Measurements from ENCODE around the gene GALNT1. TPM values are rescaled to one million over a fixed set of nuclear protein-coding genes. Genes with fewer than 3 reads are reported as not detected.

GALNT1 gene
- total RNA-seq, 4 donors from 2014 or later, result 38.7 to 52.1 (median 46.8) TPM

DNA sequence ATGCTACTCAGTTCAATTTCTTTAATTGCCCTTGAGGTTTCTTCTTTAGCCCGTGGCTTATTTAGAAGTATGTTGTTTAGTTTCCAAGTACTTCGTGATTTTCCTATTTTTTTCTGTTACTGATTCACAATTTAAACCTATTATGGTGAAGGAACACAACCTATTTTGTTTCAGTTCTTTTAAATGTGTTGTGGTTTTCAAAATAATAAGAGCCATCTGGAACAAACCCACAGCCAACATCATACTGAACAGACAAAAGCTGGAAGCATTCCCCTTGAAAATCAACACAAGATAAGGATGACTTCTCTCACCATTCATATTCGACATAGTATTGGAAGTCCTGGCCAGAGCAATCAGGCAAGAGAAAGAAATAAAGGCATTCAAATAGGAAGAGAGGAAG, 155.2 kb downstream of the GALNT1 start:
- no peaks in the 10 kb centered on the region for H3K36me3 ChIP-seq
- H3K4me1 ChIP-seq, result no peaks in the 10 kb centered on the region
- H3K4me3 ChIP-seq, result no peak overlapping the region
- ATAC-seq, result no peak
- H3K9me3 ChIP-seq, result peaks cover 0 to 8% (median 0%) of the 10 kb centered on the region in 3 donors
- no peaks in the 10 kb centered on the region for H3K27me3 ChIP-seq
- WGBS, 2 donors (ENCODE audit: low coverage in 1 of 2), result 56 to 57% methylated on average over 1 to 3 of the region's 3 CpGs
- H3K27ac ChIP-seq, result no peak overlapping the region
- no peak for TF ChIP-seq EP300 (IDR thresholded peaks at IDR 0.05)
- TF ChIP-seq POLR2AphosphoS5 (IDR thresholded peaks at IDR 0.05), result no peak
- TF ChIP-seq, protein P1, sequence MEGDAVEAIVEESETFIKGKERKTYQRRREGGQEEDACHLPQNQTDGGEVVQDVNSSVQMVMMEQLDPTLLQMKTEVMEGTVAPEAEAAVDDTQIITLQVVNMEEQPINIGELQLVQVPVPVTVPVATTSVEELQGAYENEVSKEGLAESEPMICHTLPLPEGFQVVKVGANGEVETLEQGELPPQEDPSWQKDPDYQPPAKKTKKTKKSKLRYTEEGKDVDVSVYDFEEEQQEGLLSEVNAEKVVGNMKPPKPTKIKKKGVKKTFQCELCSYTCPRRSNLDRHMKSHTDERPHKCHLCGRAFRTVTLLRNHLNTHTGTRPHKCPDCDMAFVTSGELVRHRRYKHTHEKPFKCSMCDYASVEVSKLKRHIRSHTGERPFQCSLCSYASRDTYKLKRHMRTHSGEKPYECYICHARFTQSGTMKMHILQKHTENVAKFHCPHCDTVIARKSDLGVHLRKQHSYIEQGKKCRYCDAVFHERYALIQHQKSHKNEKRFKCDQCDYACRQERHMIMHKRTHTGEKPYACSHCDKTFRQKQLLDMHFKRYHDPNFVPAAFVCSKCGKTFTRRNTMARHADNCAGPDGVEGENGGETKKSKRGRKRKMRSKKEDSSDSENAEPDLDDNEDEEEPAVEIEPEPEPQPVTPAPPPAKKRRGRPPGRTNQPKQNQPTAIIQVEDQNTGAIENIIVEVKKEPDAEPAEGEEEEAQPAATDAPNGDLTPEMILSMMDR (IDR thresholded peaks at IDR 0.05), result no peak
- no peak for TF ChIP-seq POLR2A (IDR thresholded peaks at IDR 0.05)

DNA sequence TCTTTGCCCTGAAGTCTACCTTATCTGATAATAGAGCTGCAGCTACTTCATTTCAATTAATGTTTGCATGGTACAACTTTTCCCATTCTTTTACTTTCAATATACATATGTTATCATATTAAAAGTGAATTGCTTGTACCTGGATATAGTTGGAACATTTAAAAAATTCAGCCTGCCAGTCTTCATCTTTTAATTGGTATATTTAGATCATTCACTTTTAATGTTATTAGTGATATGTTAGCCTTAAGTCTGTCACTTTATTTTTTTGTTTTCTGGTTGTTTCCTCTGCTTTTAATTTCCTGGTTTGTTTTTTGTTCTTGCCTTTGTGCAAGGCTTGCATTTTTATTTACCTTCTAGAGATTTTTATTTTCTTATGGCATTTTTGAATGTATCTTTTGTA, 158.2 kb downstream of the GALNT1 start:
- H3K9me3 ChIP-seq, result peaks cover 0 to 8% (median 0%) of the 10 kb centered on the region in 3 donors
- no peak overlapping the region for H3K4me3 ChIP-seq
- no peaks in the 10 kb centered on the region for H3K4me1 ChIP-seq
- no peak for ATAC-seq
- H3K27me3 ChIP-seq, result no peaks in the 10 kb centered on the region
- H3K36me3 ChIP-seq, result no peaks in the 10 kb centered on the region
- no peak overlapping the region for H3K27ac ChIP-seq
- no peak for TF ChIP-seq POLR2A (IDR thresholded peaks at IDR 0.05)
- TF ChIP-seq EP300 (IDR thresholded peaks at IDR 0.05), result no peak
- no peak for TF ChIP-seq POLR2AphosphoS5 (IDR thresholded peaks at IDR 0.05)
- TF ChIP-seq, protein P1 (IDR thresholded peaks at IDR 0.05), result no peak

DNA sequence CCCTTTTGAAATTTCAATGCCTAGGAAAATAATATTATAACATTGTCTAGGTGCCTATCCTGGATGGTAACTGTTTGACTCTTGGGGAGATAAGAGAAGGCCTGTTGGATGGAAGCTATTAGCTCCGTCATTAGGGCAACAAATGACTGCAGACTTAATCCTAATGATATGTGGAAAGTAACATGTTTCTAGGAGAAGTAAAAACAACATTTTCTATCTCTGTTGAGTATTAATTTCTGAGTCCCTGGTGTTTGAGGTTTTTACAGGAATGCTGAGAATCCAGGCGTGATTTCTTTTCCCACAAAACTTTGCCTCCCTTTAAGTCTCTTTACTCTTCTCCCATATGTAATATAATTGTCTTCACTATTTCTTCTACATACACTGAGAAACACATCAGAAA, 159.1 kb downstream of the GALNT1 start:
- Histone ChIP-seq H3K36me3 (no peaks in the 10 kb centered on the region), H3K4me3 (no peak overlapping the region), H3K9me3 (peaks cover 0 to 8% (median 0%) of the 10 kb centered on the region in 3 donors), H3K27ac (no peak overlapping the region), H3K27me3 (no peaks in the 10 kb centered on the region), H3K4me1 (no peaks in the 10 kb centered on the region)
- WGBS, 2 donors (ENCODE audit: low coverage in 1 of 2), result 73 to 83% methylated on average over 2 of the region's 2 CpGs
- no peak for ATAC-seq
- no peak for TF ChIP-seq EP300 (IDR thresholded peaks at IDR 0.05)
- no peak for TF ChIP-seq POLR2A (IDR thresholded peaks at IDR 0.05)
- TF ChIP-seq, protein P1 (IDR thresholded peaks at IDR 0.05), result no peak
- no peak for TF ChIP-seq POLR2AphosphoS5 (IDR thresholded peaks at IDR 0.05)

DNA sequence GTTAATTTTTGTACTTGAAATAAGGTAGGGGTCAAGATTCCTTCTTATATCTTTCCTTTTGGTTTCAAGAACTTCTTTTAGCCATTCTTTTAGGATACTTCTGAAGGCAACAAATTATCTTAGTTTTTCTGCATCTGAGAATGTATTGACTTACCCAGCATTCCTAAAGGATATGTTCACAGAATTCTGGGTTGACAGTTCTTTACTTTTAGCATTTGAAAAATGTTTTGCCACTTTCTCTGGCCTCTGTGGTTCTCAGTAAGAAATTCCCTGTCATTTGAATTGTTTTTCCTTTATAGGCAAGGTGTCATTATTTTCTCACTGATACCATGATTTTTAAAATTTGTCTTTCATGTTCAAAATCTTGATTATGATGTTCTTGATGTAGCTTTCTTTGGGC, 162.4 kb downstream of the GALNT1 start:
- Histone ChIP-seq H3K4me3 (no peak overlapping the region), H3K36me3 (no peaks in the 10 kb centered on the region), H3K9me3 (peaks cover 0 to 8% (median 0%) of the 10 kb centered on the region in 3 donors), H3K4me1 (no peaks in the 10 kb centered on the region), H3K27ac (no peak overlapping the region), H3K27me3 (no peaks in the 10 kb centered on the region)
- no peak for TF ChIP-seq POLR2AphosphoS5 (IDR thresholded peaks at IDR 0.05)
- TF ChIP-seq EP300 (IDR thresholded peaks at IDR 0.05), result no peak
- TF ChIP-seq POLR2A (IDR thresholded peaks at IDR 0.05), result no peak
- no peak for ATAC-seq

DNA sequence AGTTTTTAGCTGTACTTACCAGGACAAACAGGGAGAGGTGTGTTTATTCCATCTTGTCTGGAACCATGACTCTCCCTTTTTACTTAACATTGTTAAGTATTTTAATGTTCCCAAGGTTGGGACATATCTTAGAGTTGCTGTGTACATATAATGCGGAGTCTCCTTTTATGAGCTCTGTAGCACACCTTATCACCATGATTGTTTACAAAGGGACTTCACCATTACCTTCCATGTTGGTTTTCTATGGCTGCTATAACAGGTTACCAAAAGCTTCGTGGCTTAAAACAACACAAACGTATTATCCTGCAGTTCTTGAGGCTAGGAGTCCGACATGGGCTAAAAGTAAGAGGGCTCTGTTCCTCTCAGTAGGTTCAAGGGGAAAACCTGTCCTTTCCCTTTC, 164.3 kb downstream of the GALNT1 start:
- Histone ChIP-seq H3K27ac (no peak overlapping the region), H3K36me3 (no peaks in the 10 kb centered on the region), H3K9me3 (no peaks in the 10 kb centered on the region), H3K4me3 (no peak overlapping the region), H3K4me1 (no peaks in the 10 kb centered on the region), H3K27me3 (no peaks in the 10 kb centered on the region)
- WGBS, 2 donors (ENCODE audit: low coverage in 1 of 2), result 72 to 80% methylated on average over 4 of the region's 4 CpGs
- no peak for TF ChIP-seq POLR2A (IDR thresholded peaks at IDR 0.05)
- TF ChIP-seq, protein P1 (IDR thresholded peaks at IDR 0.05), result no peak
- no peak for TF ChIP-seq POLR2AphosphoS5 (IDR thresholded peaks at IDR 0.05)
- no peak for TF ChIP-seq EP300 (IDR thresholded peaks at IDR 0.05)
- no peak for ATAC-seq

Data from gastroesophageal sphincter (tissue), 4 donors.